Stimulated activated CD8-positive, alpha-beta memory T cell treated with anti-CD3 and anti-CD28 coated beads, Interleukin-12 subunit alpha, Interleukin-12 subunit beta, amount 100 ng/mL, for 4 hours (primary cell): ENCODE data around the gene ANKRD16.
"Not testable (repeated sequence)": the region's sequence is repeated elsewhere in the genome, so short reads cannot be mapped to it uniquely, and the experiment has no call there.

Experiments
- DNase-seq: peaks from one replicate; pipeline ENCODE4 v3.0.0-alpha.2; 2020; ENCODE audit warnings: low read depth

ANKRD16 gene

DNA sequence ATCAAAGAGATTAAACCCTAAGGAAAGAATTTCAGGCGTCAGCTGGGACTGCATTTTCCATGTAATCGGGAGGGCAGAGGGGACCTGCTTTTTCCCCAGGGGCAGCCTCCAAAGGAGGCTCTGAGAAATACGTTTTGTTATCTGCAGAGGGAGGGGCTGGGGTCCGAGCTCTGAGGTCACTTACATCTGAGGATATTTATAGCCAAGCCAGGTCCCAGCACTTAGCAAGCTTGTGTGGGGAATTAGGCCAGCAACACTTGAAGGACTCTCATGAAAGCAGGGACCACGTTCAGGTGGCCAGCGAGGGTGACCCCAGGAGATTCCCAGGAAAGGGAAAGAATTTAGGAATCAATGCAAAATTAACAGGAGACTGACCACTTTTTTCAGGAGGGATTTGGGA is 55.9 kb downstream of the ANKRD16 start:
- no peak for DNase-seq

GRCh38 chr10:5832946-5833345 is 56.7 kb downstream of the ANKRD16 start:
- DNase-seq: no peak

GRCh38 chr10:5831446-5831782 is 58.3 kb downstream of the ANKRD16 start:
- no peak for DNase-seq

DNA sequence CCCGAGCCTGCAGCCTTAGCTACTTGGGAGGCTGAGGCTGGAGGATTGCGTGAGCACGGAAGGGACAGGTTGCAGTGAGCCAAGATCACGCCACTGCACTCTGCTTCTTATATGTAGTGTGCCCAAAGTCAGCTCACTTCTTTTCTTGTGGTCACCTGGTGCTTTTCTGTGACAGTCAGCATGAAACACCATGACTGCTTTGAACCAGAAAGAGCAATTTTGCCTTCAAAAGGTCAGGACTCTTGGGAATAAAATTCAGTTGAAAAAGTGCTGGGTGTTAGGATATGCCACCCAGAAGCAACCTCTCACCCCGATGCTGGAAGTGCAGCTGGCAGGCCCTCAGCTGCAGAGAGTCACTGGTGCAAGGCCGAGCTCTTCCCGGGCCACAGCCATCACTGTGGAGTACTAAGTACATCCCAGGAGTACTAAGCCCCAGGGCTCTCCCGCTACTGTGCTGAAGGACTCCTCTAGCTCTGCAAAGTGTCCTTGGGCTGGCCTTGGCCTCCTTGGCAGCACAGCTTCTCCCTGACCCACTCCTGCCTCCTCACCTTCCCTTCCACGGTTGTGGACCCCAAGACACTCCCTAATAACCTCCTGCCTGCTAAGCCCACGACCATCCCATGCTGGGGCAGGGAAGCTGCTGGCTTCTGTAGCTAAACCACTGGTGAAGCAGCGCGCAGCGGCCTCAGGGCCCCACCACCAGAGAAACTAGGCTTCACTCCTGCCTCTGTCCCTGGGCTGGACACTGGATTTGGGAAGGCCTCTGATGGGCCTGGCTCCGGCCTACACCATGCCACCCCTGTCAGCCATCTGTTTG is 58.9 kb downstream of the ANKRD16 start:
- no peak for DNase-seq

DNA sequence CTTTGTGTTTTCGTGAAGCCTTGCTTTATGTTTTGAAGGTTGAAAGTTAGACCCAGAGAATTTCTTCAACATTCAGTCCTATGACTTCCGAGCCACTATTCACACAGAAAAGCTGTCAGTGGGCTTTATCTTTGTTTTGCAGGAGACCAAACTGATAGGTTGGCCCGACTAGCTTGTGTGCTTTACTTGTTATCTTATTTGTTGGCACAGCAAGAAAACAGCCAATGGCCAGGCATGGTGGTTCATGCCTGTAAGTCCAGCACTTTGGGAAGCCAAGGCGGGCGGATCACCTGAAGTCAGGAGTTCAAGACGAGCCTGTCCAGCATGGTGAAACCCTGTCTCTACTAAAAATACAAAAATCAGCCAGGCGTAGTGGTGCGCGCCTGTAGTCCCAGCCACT is 60.4 kb downstream of the ANKRD16 start:
- no peak for DNase-seq

DNA sequence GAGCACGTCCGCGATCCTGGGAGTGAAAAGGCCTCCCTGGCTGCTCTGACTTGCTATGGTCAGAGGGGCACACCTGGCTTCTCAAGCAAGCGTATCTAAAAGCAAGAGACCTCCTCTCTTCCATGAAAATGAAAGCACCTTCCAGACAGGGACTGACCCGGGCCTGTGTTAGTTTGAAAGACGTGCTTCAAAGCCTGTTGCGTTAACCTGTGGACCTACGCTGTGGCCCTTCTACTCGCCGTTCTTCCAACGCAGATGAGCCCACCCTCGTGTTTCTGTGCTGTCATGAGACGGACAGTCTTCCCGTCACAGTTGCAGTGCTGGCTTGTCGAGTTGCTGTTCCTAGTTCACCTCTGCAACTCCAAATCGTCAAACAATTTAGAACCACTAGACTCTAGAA is 61.0 kb downstream of the ANKRD16 start:
- DNase-seq: no peak

DNA sequence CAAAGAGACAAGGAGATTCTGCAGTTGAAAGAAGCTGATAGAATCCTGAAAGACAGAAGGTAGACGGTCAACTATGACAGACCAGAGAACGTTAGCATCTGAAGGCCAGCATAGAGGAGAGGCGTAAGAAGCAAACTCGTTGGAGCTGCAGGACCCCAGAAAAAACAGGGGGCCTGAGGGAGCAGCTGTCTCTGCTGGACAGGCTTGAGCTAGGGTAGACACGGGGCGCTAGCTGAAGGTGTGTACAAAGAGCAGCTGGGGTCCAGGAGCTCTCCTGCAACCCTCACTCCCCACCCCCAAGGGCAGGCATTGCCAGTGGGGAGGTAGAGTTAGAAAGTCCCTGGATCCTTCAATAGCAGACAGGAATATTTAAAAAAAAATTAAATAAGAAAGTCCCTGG is 61.9 kb downstream of the ANKRD16 start:
- DNase-seq: no peak

GRCh38 chr10:5826511-5826910 is 63.2 kb downstream of the ANKRD16 start:
- DNase-seq: not testable (repeated sequence)

DNA sequence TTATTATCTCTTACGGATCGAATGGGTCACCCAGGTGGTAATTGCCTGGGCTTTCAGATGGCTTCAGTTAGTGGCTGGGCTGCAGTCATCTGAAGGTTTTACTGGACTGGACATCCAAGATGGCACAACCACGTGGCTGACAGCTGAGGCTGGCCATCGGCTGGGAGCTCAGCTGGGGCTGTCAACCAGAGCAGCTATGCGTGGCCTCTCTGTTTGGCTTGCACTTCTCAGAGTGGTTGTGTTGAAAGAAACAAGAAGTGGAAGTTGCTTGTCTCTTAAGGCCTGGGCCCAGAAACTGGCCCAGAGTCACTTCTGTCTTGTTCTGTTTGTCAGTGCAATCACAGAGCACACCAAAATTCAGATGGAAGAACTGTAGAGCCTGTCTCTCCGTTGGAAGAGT is 70.8 kb downstream of the ANKRD16 start:
- no peak for DNase-seq

GRCh38 chr10:5818048-5818331 is 71.7 kb downstream of the ANKRD16 start:
- no peak for DNase-seq

- no peak for DNase-seq
Measured at GRCh38 chr10:5817322-5818047, 72.2 kb downstream of the ANKRD16 start.

DNA sequence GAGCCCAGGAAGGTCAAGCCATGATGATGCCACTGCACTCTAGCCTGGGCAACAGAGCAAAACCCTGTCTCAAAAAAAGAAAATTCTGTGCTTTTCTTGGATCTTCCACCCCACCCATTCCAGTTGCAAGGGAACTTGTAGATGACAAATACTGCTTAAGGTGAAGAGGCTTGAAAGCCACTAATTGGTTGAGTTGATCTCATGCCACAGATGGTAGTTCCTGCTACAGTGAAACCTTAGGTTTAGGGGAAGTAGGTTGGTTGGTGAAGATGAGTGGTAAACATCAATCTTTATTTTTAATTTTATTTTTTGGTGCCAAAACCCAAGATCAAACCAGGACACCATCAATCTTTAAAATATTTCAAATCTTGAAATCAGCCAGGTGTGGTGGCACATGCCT is 73.5 kb downstream of the ANKRD16 start:
- DNase-seq: no peak

DNA sequence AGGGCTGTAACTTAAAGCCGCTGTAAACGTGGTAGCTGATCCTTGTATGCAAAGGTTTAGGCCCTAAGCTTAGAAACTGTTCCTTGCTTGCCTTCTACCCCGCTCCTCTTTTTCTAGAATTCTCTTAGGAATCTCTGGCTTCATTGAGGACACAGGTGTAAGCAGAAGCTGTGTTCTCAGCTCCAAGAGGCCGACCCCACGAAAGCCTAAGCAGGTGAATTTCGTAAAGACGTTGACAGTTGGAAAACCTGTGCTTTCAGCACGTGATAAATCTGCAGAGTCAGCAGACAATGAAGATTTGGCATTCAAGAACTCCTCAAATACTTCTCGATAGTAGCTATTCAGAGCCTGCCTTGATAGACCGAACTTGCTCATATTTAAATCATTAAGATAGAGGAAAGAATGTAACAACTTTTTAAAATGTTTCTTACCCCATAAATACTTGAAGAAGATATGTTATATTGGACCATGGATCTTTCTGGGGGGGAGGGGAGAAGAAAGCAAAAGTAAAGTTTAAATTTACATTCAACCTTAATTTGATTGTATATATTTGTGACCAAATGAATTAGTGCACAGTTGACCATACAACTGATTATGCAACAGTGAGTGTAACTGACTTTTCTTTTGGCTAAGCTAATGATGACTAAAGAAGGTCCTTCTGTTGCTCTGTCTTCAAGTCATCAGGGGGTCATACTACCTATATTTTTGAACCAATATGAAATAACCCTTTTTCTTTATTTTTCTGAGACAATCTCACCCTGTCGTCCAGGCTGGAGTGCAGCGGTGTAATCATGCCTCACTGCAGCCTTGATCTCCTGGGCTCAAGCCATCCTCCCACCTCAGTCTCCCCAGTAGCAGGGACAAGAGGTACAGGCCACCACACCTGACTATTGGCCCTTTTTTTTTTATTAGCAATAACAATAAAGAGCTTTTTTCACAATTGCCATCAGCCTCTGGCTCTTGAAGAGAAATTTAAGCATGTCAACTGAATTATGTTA is 75.3 kb downstream of the ANKRD16 start:
- no peak for DNase-seq

GRCh38 chr10:5813341-5814109 is 76.2 kb downstream of the ANKRD16 start, which contains the start of gene GDI2:
GDI2 (minus strand) TSS chr10:5813434; CDS start chr10:5813258, 176 bp downstream.
- peak; percentile 96 for DNase-seq

GRCh38 chr10:5813091-5813340 is 76.7 kb downstream of the ANKRD16 start:
- DNase-seq: no peak

DNA sequence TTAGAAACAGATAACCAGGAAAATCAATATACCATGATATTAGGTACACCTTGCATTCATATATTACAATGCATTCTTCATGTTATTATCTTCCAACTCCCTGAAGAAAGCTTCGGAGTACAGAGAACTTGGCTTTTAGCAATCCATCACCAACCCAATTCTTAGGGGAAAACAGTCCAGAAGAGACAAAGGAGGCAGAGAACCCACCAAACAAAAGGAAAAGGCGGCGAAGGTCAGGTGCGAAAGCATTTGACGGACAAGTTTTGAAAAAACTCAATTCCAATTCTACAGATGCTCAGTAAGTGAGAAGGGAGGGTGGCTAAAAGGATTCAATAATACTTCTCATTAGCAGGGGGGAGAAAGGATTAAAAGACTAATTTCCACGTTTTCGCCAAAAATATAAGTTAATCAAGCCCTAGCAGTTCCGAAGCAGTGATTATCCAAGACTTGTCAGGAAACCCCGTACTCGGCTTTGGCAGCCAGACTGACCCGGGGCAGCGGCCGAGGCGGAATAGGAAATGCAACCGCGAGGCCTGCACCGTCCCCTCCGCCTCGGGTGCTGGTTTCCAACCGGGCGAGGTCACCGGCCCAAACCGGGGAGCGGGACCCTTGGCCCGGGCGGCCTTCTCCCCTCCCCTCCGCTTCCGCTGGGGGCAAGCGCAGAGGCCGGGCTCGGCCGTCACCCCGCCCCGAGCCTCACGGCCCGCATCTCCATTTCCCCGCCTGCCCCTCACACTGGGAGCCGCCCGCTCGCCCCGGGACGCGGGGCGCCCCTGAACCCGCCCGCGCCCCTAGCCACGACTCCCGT is 77.2 kb downstream of the ANKRD16 start:
- DNase-seq: peak; percentile 40
